AG04450 (cell line): ENCODE results near the gene BRD3OS. TPM values are rescaled to one million over a fixed set of nuclear protein-coding genes. Genes with fewer than 3 reads are reported as not detected.

Source experiments
- CTCF ChIA-PET: fragments of 300-600, 350-600 bp; formaldehyde crosslinking; extraction: SDS; loops from one replicate; lab custom pipeline; 2022; ENCODE audit warnings: antibody characterized with exemption, inconsistent platforms; lab: Charles Lee
- POLR2A ChIA-PET: fragments of 350-600 bp; formaldehyde crosslinking; extraction: SDS; loops from one replicate; lab custom pipeline; 2021; ENCODE audit warnings: antibody characterized with exemption, inconsistent platforms; lab: Yijun Ruan, JAX
- DNase-seq: peaks from one replicate; pipeline ENCODE4 v3.0.0-alpha.2; 2011; ENCODE audit warnings: low read depth, low spot score
- H3K27ac ChIP-seq: one replicate; pipeline ENCODE4 v1.5.1; 2012; ENCODE audit warnings: low read depth, low read length, control low read depth
- H3K27me3 ChIP-seq: one replicate; pipeline ENCODE4 v1.6.0; 2012; ENCODE audit warnings: low read length; ENCODE audit not compliant: control insufficient read depth, insufficient read depth
- H3K4me3 ChIP-seq: 2 replicates; pipeline ENCODE4 v1.5.1; 2011; ENCODE audit warnings: mild to moderate bottlenecking, low read depth, low read length, control low read depth
- H3K9me3 ChIP-seq: 2 replicates; pipeline ENCODE4 v1.5.1; 2012; ENCODE audit warnings: low read length; ENCODE audit not compliant: control insufficient read depth, insufficient read depth
- CTCF ChIP-seq: IDR thresholded peaks from 2 replicates; pipeline ENCODE4 v1.5.1; 2011; ENCODE audit warnings: low read depth, low read length, control low read depth, inconsistent platforms
- polyA plus RNA-seq: library from polyadenylated mRNA; depleted of rRNA; stranded (reverse); fragments of >200 nt; gene quantifications from 2 replicates; pipeline ENCODE4 v1.2.3, GENCODE V29; 2011

BRD3OS gene
- polyA plus RNA-seq, 1 experiment: 20.2 TPM

- no peak overlapping the region for H3K27ac ChIP-seq
- ChIA-PET CTCF (no interaction called here), POLR2A (no interaction called here)
- H3K27me3 ChIP-seq: no peaks in the 10 kb centered on the region
- TF ChIP-seq CTCF: no peak
- H3K4me3 ChIP-seq: no peak overlapping the region
- DNase-seq: no peak
- H3K9me3 ChIP-seq: no peaks in the 10 kb centered on the region; the same call in 1 of the 2 replicates
Observed at GRCh38 chr9:134062461-134063087, 37.3 kb downstream of the BRD3OS start.

- Histone ChIP-seq H3K27me3 (no peaks in the 10 kb centered on the region), H3K4me3 (no peak overlapping the region), H3K9me3 (no peaks in the 10 kb centered on the region; the same call in 1 of the 2 replicates), H3K27ac (no peak overlapping the region)
- POLR2A ChIA-PET: interaction anchor here (0.6 kb wide), 1 partner anchor 341 kb away, joined by 3 read pairs; no protein-coding TSS in a partner anchor
- no peak for DNase-seq
- CTCF ChIA-PET: no interaction called here
- no peak for TF ChIP-seq CTCF
Observed at GRCh38 chr9:134063088-134063570, 37.8 kb downstream of the BRD3OS start.

GRCh38 chr9:134063571-134064450 lies 38.5 kb downstream of the BRD3OS start:
- ChIA-PET POLR2A (interaction anchor here (0.6 kb wide), 1 partner anchor 340 kb away, joined by 3 read pairs; no protein-coding TSS in a partner anchor), CTCF (no interaction called here)
- no peak overlapping the region for H3K4me3 ChIP-seq
- TF ChIP-seq CTCF: no peak
- H3K27me3 ChIP-seq: no peaks in the 10 kb centered on the region
- no peak for DNase-seq
- no peak overlapping the region for H3K27ac ChIP-seq
- H3K9me3 ChIP-seq: no peaks in the 10 kb centered on the region; the same call in 1 of the 2 replicates

- Histone ChIP-seq H3K27ac (no peak overlapping the region), H3K4me3 (no peak overlapping the region), H3K27me3 (peaks cover 7% of the 10 kb centered on the region), H3K9me3 (no peaks in the 10 kb centered on the region; the same call in 1 of the 2 replicates)
- no peak for TF ChIP-seq CTCF
- DNase-seq: no peak
- ChIA-PET POLR2A (no interaction called here), CTCF (no interaction called here)
Observed at GRCh38 chr9:134064711-134065110, 39.4 kb downstream of the BRD3OS start.
